ENCODE results near the gene AGPS.
"Not testable (repeated sequence)": the region's sequence is repeated elsewhere in the genome, so short reads cannot be mapped to it uniquely, and the experiment has no call there.

Gene AGPS

DNA sequence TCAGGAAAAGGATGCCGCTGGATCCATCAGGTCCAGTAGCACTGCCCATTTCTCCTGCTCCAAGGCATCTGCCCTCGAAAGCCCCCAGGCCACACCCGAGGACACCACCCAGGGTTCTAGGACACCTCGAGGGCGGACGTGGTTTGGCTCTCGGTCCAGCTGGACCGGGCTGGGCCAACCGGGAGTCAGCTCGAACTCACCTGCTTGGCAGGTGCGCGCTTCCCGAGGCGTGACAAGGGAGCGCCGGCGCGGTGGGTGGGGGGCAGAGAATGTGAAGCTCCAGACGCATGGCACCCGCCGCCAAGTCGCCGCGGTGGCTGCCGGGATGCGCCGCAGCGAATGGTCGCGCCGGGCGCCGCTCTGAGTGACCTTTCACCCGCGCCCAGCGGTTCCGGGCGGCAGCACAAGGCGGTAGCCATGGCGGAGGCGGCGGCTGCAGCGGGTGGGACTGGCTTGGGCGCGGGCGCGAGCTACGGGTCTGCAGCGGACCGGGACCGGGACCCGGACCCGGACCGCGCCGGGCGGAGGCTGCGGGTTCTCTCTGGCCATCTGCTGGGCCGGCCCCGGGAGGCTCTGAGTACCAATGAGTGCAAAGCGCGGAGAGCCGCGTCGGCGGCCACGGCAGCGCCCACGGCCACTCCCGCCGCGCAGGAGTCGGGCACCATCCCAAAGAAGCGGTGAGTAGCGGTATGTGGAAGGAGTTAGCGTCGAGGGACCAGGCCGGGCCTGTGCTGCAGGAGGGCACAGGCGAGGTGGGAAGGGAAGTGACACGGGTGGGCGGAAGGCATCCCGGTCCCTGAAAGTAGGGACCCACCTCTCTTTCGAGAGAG is at the start of gene AGPS:
Gene AGPS (plus strand): TSS at position 401 of the 830 bp plus-strand sequence. CDS start 17 bp downstream, at position 418.
- peak; percentile 73 for DNase-seq

DNA sequence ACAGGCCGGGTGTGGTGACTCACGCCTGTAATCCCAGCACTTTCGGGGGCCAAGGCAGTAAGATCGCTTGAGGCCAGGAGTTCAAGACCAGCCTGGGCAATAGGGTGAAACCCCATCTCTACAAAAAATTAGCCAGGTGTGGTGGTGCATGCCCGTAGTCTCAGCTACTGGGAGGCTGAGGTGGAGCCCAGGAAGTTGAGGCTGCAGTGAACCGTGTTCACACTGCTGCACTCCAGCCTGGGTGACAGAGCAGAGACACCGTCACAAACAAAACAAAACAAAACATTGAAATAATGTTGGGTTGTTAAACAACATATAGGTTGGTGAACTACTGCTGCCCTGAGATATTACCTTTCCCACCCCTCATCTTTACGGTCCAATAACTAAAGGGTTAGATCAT is 48.8 kb upstream of the AGPS start:
- DNase-seq: no peak

- DNase-seq: no peak
Observed at GRCh38 chr2:177344316-177344715, 48.3 kb upstream of the AGPS start.

DNA sequence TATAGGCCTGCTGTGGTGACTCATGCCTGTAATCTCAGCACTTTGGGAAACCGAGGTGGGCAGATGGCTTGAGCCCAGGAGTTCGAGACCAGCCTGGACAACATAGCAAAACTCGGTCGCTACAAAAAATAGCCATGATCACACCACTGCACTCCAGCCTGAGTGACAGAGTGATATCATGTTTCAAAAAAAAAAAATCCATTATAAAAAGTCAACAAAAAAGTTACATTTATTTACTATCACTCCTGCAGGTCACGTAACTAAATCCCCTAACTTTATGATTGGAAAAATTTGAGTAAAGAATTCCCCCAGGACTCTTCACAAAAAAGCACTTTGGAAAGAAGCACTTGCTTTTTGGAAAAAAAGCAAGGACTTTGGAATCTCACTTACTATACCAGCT is 46.4 kb upstream of the AGPS start:
- no peak for DNase-seq

GRCh38 chr2:177347570-177347969 is 45.0 kb upstream of the AGPS start:
- no peak for DNase-seq

DNA sequence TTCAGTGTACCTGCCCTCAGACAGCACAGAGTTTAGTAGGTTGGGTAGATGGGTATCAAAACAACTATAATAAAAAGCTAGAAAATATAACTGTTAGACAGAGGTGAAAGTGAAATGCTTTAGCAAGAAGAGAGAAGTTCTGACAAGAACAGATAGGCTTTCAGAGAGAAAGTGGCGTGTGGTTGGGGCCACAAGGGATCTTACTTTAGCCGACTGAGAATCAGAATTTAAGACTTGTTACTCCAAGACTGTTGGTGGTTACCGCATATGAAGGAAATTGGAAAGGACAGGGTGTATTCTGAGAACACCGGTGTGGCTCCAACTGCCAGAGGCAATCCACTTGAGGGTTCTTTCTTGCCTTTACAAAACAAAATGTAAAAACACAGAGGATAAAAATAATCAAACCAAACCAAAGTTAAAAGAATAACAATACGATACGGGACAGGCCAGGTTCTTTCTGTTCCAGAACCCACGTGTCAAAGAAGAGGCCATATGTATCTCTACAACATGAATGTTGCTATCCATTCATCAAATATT is 44.4 kb upstream of the AGPS start:
- no peak for DNase-seq

GRCh38 chr2:177348733-177349693 is 43.6 kb upstream of the AGPS start:
- DNase-seq: no peak

DNA sequence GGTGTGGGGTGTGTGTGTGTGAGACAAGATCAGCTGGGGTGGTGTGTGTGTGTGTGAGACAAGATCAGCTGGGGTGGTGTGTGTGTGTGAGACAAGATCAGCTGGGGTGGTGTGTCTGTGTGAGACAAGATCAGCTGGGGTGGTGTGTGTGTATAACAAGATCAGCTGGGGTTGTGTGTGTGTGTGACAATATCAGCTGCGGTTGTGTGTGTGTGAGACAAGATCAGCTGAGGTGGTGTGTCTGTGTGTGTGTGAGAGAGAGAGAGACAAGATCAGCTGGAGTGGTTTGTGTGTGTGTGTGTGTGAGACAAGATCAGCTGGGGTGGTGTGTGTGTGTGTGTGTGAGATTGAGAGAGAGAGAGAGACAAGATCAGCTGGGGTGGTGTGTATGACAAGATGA is 41.9 kb upstream of the AGPS start:
- not testable (repeated sequence) for DNase-seq

DNA sequence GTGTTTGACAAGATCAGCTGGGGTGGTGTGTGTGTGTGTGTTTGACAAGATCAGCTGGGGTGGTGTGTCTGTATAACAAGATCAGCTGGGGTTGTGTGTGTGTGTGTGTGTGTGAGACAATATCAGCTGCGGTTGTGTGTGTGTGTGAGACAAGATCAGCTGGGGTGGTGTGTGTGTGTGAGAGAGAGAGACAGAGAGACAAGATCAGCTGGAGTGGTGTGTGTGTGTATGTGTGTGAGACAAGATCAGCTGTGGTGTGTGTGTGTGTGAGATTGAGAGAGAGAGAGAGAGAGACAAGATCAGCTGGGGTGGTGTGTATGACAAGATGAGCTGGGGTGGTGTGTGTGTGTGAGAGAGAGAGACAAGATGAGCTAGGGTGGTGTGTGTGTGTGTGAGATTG is 41.5 kb upstream of the AGPS start:
- not testable (repeated sequence) for DNase-seq

- DNase-seq: no peak
Observed at GRCh38 chr2:177352441-177353186, 40.0 kb upstream of the AGPS start.

DNA sequence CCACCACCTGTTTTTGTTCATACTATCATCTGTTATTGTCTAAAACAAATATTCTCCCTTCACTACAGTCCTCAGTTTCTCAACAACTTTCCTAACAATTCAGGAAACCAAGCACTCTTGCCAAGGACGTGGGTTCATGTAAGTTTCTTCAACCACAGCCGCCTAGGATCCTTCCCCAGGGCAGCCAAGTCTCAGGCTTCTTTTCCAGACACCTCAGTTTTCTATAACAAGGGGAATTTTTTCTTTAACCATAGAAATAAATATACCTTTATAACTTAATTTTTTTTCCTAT is 39.4 kb upstream of the AGPS start:
- no peak for DNase-seq

DNA sequence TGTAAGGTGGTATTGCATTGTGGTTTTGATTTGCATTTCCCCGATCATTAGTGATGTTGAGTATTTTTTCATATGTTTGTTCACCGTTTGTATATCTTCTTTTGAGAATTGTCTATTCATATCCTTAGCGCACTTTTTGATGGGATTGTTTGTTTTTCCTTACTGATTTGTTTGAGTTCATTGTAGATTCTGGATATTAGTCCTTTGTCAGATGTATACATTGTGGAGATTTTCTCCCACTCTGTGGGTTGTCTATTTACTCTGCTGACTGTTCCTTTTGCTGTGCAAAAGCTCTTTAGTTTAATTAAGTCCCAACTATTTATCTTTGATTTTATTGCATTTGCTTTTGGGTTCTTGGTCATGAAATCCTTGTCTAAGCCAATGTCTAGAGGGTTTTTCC is 38.0 kb upstream of the AGPS start:
- DNase-seq: not testable (repeated sequence)

GRCh38 chr2:177355874-177356273 is 36.7 kb upstream of the AGPS start:
- DNase-seq: no peak

- no peak for DNase-seq
Observed at GRCh38 chr2:177359836-177360595, 32.6 kb upstream of the AGPS start.

GRCh38 chr2:177362499-177362898 is 30.1 kb upstream of the AGPS start:
- DNase-seq: no peak

DNA sequence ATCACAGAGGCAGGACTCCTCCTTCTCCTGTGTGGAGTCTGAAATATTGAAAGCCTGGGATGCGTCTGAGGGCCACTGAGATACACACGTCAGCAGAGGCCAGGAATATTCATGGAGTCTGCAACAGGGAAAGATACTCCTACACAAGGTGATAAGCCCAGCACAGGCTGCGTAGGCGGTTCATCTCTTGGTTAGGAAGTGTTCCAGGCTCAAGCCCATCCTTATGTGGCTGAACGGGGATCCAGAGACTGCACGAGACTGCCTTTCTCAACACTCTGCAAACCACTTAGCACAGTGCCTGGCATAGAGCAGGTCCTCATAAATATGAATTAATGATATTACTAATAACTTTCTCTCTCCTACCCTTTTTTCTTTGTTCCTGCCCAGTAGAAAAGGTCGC is 29.2 kb upstream of the AGPS start:
- DNase-seq: no peak

DNA sequence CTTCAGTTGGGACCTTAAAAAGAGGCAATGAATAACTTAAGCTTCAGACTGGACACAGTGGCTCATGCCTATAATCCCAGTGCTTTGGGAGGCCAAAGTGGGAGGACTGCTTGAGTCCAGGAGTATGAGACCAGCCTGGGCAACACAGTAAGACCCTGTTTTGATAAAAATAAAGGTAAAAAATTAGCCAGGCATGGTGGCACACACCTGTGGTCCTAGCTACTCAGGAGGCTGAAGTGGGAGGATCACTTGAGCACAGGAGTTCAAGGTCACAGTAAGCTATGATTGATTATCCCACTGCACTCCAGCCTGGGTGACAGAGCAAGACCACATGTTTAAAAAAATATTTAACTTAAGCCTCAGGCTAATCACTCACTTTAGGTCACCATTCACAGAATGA is 26.8 kb upstream of the AGPS start:
- DNase-seq: not testable (repeated sequence)

GRCh38 chr2:177368023-177368422 is 24.6 kb upstream of the AGPS start:
- DNase-seq: not testable (repeated sequence)

DNA sequence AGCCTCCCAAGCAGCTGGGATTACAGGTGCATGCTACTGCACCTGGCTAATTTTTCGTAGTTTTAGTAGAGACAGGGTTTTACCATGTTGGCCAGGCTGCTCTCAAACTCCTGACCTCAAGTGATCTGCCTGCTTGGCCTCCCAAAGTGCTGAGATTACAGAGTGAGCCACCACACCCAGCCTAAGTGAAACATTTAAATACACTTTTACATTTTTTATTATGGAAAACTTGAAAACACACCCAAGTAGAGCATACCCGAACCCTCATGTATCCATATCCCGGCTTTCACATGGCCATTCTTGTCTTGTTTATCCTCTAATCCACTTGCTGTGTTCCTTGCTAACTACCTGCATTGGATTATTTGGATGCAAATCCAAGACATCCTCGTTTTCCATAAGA is 13.2 kb upstream of the AGPS start:
- no peak for DNase-seq

DNA sequence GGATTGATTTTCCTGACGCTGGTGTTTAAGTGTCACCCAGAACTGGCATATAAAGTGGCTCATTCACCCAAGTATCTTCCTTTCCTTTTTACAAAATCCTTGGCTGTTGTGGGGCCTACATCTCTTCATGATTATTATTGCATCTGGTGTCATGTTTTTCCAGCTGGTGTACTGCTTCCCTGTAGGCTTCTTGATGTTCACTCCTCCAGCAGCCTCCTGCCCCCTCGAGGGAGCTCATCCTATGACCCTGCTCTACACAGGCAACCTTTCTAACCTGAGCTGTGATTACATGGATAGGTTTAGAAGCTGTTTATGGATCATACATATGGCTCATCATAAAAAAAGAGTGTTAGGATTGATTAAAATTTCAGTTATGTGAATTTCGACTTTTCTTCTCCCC is 12.4 kb upstream of the AGPS start:
- no peak for DNase-seq

DNA sequence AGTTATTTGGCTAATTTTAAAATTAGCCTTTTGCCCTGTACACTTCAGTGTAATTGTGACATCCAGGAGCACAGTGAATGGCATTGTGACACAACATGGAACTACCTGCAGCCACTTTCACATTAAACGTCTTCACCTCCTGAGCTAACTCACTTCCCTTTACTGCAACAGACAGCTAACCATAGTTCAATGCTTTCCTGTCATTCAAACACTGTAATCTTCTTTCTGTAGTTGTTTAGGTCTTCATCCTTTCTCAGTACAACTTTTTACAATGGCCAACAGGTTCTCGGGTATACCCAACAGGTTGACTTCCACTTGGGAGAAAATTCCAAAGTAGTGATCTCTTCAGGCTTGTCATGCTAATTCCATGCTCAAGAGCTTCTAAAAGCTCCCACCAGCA is 8.6 kb upstream of the AGPS start:
- no peak for DNase-seq

GRCh38 chr2:177385151-177385550 is 7.4 kb upstream of the AGPS start:
- DNase-seq: no peak

Data from HCEC 1CT (cell line).